Heart left ventricle (tissue), 16 donors: Measurements from ENCODE around the gene MKKS. TPM values are rescaled to one million over a fixed set of nuclear protein-coding genes. Genes with fewer than 3 reads are reported as not detected.

Experiments used
- ATAC-seq, 4 donors: fragments of 200-7000 bp; cut with Tn5 transposase; one replicate each; pipeline ENCODE4 v1.9.1; 2020 to 2022; ENCODE audit warnings: moderate library complexity in 4 of 4, mild to moderate bottlenecking in 3 of 4, moderate number of reproducible peaks in 1 of 4
- DNase-seq, 5 donors: peaks; one replicate each; pipeline ENCODE4 v3.0.0-alpha.2; 2020
- H3K27ac ChIP-seq, 12 donors: fragments of 200-600 bp; sonication (generic) in 4 of 12; one replicate each; pipeline versions ENCODE4 v1.5.0 to v1.8.0; 2016 to 2022; ENCODE audit warnings: mild to moderate bottlenecking in 2 of 12
- H3K27me3 ChIP-seq, 9 donors: fragments of 200-600 bp; sonication (generic) in 2 of 9; one replicate each; pipeline versions ENCODE4 v1.5.1 to v1.8.0; 2016 to 2022; ENCODE audit warnings: mild to moderate bottlenecking in 3 of 9
- H3K36me3 ChIP-seq, 9 donors: fragments of 200-600 bp; sonication (generic) in 2 of 9; one replicate each; pipeline versions ENCODE4 v1.5.0 to v1.8.0; 2018 to 2022; ENCODE audit warnings: mild to moderate bottlenecking in 2 of 9
- H3K4me1 ChIP-seq, 12 donors: fragments of 200-600 bp; sonication (generic) in 4 of 12; one replicate each; pipeline versions ENCODE4 v1.5.0 to v1.8.0; 2016 to 2022; ENCODE audit warnings: mild to moderate bottlenecking in 3 of 12
- H3K4me3 ChIP-seq, 12 donors: fragments of 200-600 bp; sonication (generic) in 4 of 12; one replicate each; pipeline versions ENCODE4 v1.5.0 to v1.8.0; 2017 to 2022; ENCODE audit warnings: mild to moderate bottlenecking in 9 of 12, moderate library complexity in 4 of 12
- H3K9me3 ChIP-seq, 12 donors: fragments of 200-600 bp; sonication (generic) in 4 of 12; one replicate each; pipeline versions ENCODE4 v1.5.0 to v1.8.0; 2016 to 2022; ENCODE audit warnings: mild to moderate bottlenecking in 1 of 12
- POLR2A ChIP-seq, 2 donors: fragments of 450-650 bp; IDR thresholded peaks; one replicate each; pipeline ENCODE4 v1.6.1; 2017; ENCODE audit warnings: antibody characterized with exemption in 2 of 2, mild to moderate bottlenecking in 2 of 2, moderate library complexity in 2 of 2
- WGBS, 4 donors: extraction: QIAGEN DNeasy Blood & Tissue Kit in 2 of 4; methylation state at CpG; one replicate each; pipeline versions ENCODE4 v1.1.5 to v1.1.7; 2013 to 2018; 5-methylcytosine and 5-hydroxymethylcytosine counted together
- intact Hi-C, 10 donors: fragments of 100-400 bp; cut with DNase I; formaldehyde crosslinking; loops; one replicate each; pipeline versions ENCODE4 v1.11.1 to v1.14.2; 2022
- polyA plus RNA-seq, 2 donors: library from polyadenylated mRNA; stranded (reverse); fragments of 200-250 nt; gene quantifications; one replicate each; pipeline ENCODE4 v1.2.3, GENCODE V29; 2013
- total RNA-seq, 9 donors: library from RNA; depleted of rRNA in 2 of 9; stranded (reverse); fragments of >200 nt in 2 of 9; fragmentation: NEBNext Ultra II Directional in 3 of 9; extraction: Animal tissue kit (Norgen Biotek cat#: 25700) in 3 of 9; gene quantifications; one replicate each; pipeline versions ENCODE4 v1.1.0 to v1.2.4, GENCODE V29; 2016 to 2023
- TF ChIP-seq, protein P1 (sequence below), 12 donors: fragments of 200-600 bp; sonication (generic) in 4 of 12; IDR thresholded peaks; one replicate each; pipeline versions ENCODE4 v1.5.0 to v1.8.0; 2018 to 2022; ENCODE audit warnings: antibody characterized with exemption in 12 of 12, mild to moderate bottlenecking in 5 of 12
- donor health status: ischemic (EF 13 %, LVEDD 7.1; RV severe dilation, severe dysfunction).
- donor health status: healthy with polysubstance abuse.
- donor health status: DM: no; HTN: yes; CAD: no.
- donor health status: DM: no; HTN: no; CAD: no.
- donor health status: ischemic (EF 25% LVEDD 6.9; RV normal size, moderate dysfunction).
- donor health status: ischemic (EF 25% LVEDD 5.7; RV mildly dilated, moderate dysfunction).
- donor health status: healthy.
- donor health status: DM: yes; HTN: yes; CAD: no.
- donor health status: ischemic (EF 35%, LVEDD 5.7; RV mildly dilated, moderate dysfunction).
- donor health status: nonischemic (EF 11% LVEDD 7.7; RV severe dilation, severe dysfunction).
- donor health status: DM: yes; HTN: yes; CAD: no.
- donor health status: PGD.
- donor health status: ischemic (EF 29% LVEDD 5.4; RV normal size, mild dysfunction).
- donor health status: nonischemic (EF 23%, LVEDD 6.1; RV moderate dilation, normal function).

Gene MKKS
- total and polyA plus RNA-seq, 11 donors = 12.0 to 30.1 (median 19.0) TPM

DNA sequence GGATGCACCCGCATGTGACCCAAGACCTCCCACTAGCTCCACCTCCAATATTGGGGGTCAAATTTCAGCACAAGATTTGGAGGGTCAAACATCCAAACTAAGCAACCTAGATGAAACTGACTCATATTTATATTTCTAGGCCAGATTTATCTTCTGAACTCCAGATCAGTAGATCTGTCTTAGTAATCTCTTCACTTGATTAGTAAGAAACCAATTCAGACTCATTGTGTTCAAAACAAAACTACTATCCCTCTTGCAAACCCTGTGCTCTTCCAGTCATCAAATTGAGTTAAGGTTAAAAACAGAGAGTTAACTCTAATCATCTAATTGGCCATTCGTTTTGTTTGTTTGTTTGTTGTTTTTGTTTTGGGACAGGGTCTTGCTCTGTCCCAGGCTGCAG is 43.3 kb downstream of the MKKS start:
- WGBS, 4 donors = 83 to 88% (median 85%) methylated on average over 2 of the region's 2 CpGs
- intact Hi-C loops = no loop called here
- ATAC-seq = no peak

DNA sequence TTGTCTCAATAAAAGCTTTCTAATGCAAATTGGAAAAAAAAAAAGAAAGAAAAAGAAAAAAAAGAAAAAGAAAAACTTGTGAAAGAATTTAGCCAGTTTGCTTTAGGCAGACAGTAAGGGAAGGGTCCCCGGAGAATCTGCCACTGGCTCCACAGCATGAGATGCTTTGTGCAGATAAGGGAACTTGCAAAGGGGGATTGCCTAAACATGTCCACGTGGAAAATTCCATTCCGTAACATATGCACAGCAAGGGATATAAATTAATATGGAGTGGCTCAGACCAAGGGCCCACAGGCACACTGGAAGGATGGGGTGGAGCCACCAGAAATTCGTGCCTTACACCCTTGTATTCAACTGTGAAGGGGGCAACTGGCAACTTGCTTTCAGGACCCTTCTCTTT is 45.4 kb downstream of the MKKS start:
- intact Hi-C loops = no loop called here
- ATAC-seq (no peak), DNase-seq (no peak)
- Histone ChIP-seq H3K27ac (no peak overlapping the region), H3K27me3 (no peaks in the 10 kb centered on the region), H3K36me3 (no peaks in the 10 kb centered on the region), H3K4me3 (no peak overlapping the region), H3K4me1 (no peaks in the 10 kb centered on the region), H3K9me3 (peaks cover 0 to 5% (median 0%) of the 10 kb centered on the region in 12 donors)
- 77 to 84% (median 82%) methylated on average over 4 of the region's 4 CpGs for WGBS, 4 donors
- TF ChIP-seq, protein P1, sequence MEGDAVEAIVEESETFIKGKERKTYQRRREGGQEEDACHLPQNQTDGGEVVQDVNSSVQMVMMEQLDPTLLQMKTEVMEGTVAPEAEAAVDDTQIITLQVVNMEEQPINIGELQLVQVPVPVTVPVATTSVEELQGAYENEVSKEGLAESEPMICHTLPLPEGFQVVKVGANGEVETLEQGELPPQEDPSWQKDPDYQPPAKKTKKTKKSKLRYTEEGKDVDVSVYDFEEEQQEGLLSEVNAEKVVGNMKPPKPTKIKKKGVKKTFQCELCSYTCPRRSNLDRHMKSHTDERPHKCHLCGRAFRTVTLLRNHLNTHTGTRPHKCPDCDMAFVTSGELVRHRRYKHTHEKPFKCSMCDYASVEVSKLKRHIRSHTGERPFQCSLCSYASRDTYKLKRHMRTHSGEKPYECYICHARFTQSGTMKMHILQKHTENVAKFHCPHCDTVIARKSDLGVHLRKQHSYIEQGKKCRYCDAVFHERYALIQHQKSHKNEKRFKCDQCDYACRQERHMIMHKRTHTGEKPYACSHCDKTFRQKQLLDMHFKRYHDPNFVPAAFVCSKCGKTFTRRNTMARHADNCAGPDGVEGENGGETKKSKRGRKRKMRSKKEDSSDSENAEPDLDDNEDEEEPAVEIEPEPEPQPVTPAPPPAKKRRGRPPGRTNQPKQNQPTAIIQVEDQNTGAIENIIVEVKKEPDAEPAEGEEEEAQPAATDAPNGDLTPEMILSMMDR (IDR thresholded peaks at IDR 0.05) = no peak
- no peak for TF ChIP-seq POLR2A (IDR thresholded peaks at IDR 0.05)

More for the DNA sequence above, 43.3 kb downstream of the MKKS start:
- Histone ChIP-seq H3K4me3 (no peak overlapping the region), H3K4me1 (no peaks in the 10 kb centered on the region), H3K27me3 (no peaks in the 10 kb centered on the region), H3K9me3 (peaks cover 0 to 5% (median 0%) of the 10 kb centered on the region in 12 donors), H3K36me3 (no peaks in the 10 kb centered on the region), H3K27ac (no peak overlapping the region)
- TF ChIP-seq, protein P1 (IDR thresholded peaks at IDR 0.05) = no peak
- no peak for TF ChIP-seq POLR2A (IDR thresholded peaks at IDR 0.05)
- DNase-seq = no peak

DNA sequence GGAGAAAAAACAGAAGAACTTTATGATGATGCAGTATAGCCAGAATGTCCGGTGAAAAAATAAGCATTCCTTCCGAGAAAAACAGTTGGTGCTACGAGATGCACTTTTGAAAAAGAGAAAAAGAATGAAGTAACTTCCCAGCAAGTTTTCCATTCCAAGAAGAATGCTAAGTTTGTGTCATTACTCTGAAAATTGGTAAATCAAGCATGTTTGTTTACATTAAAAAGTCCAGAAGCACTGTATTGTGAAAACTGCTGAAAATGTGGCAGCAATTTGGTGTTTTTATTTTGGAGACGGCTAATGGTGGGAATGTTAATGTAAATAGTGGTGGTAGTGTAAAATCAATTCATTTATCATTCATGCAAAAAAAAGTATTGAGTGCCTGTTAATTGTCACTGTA is 46.3 kb downstream of the MKKS start:
- Histone ChIP-seq H3K27ac (no peak overlapping the region), H3K36me3 (no peaks in the 10 kb centered on the region), H3K27me3 (no peaks in the 10 kb centered on the region), H3K9me3 (peaks cover 0 to 5% (median 0%) of the 10 kb centered on the region in 12 donors), H3K4me3 (no peak overlapping the region), H3K4me1 (no peaks in the 10 kb centered on the region)
- no peak for DNase-seq
- no peak for ATAC-seq
- TF ChIP-seq POLR2A (IDR thresholded peaks at IDR 0.05) = no peak
- TF ChIP-seq, protein P1 (IDR thresholded peaks at IDR 0.05) = no peak
- 91 to 96% (median 95%) methylated on average over 4 of the region's 4 CpGs for WGBS, 4 donors
- intact Hi-C loops = no loop called here

DNA sequence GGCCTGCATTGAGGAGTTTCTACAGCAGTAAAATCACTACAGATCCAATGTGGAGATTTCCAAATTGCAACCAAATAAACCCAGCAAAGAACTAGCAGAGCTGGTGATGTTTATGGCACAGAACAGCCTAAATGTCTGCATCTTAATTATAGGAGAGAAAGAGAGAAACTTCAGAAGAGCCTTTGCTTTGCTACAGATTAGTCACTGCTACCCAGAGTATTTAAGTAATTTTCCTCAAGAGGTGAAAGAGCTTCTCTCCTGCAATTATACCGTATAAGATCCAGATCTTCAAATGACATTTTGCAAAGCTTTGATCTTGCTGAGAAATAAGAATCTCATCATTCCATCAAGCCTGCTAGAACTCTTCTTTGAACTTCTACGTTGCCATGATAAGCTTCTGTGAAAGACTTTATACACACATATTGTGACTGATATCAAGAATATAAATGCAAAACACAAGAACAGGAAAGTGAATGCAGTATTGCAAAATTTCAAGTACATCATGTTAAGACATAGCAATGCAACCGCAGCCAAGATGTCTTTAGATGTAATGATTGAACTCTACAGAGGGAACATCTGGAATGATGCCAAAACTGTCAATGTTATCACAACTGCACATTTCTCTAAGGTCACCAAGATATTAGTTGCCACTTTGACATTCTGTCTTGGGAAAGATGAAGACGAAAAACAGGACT is 48.0 kb downstream of the MKKS start:
- 45 to 59% (median 53%) methylated on average over 4 of the region's 4 CpGs for WGBS, 4 donors
- Histone ChIP-seq H3K4me1 (no peaks in the 10 kb centered on the region), H3K4me3 (no peak overlapping the region), H3K27ac (no peak overlapping the region), H3K9me3 (peaks cover 0 to 5% (median 0%) of the 10 kb centered on the region in 12 donors), H3K36me3 (no peaks in the 10 kb centered on the region), H3K27me3 (no peaks in the 10 kb centered on the region)
- intact Hi-C loops = no loop called here
- ATAC-seq = no peak
- no peak for DNase-seq
- TF ChIP-seq POLR2A (IDR thresholded peaks at IDR 0.05) = no peak
- TF ChIP-seq, protein P1 (IDR thresholded peaks at IDR 0.05) = no peak
